ENCODE data around the gene RAB36. TPM values are rescaled to one million over a fixed set of nuclear protein-coding genes. Genes with fewer than 3 reads are reported as not detected.

Gene RAB36
- total RNA-seq, 1 experiment from 2014 or later, result 1.4 TPM

- TF ChIP-seq, protein P1, sequence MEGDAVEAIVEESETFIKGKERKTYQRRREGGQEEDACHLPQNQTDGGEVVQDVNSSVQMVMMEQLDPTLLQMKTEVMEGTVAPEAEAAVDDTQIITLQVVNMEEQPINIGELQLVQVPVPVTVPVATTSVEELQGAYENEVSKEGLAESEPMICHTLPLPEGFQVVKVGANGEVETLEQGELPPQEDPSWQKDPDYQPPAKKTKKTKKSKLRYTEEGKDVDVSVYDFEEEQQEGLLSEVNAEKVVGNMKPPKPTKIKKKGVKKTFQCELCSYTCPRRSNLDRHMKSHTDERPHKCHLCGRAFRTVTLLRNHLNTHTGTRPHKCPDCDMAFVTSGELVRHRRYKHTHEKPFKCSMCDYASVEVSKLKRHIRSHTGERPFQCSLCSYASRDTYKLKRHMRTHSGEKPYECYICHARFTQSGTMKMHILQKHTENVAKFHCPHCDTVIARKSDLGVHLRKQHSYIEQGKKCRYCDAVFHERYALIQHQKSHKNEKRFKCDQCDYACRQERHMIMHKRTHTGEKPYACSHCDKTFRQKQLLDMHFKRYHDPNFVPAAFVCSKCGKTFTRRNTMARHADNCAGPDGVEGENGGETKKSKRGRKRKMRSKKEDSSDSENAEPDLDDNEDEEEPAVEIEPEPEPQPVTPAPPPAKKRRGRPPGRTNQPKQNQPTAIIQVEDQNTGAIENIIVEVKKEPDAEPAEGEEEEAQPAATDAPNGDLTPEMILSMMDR (conservative IDR thresholded peaks at IDR 0.05), result no peak
- Histone ChIP-seq H4K5ac (ENCODE audit: insufficient read length, low read depth, low read length) (no peak overlapping the region), H3K23me2 (ENCODE audit: insufficient read length, low read depth, low read length, poor library complexity, severe bottlenecking) (no peaks in the 10 kb centered on the region), H3K56ac (ENCODE audit: insufficient read length, low read depth, low read length) (no peak overlapping the region), H3T11ph (ENCODE audit: low read length) (no peak overlapping the region), H2BK20ac (ENCODE audit: low read depth, low read length, poor library complexity, severe bottlenecking) (no peak overlapping the region), H3K4ac (ENCODE audit: low read depth, low read length) (no peak overlapping the region), H4K20me1 (ENCODE audit: control insufficient read depth, insufficient read depth, insufficient read length) (no peaks in the 10 kb centered on the region), H3K79me2 (ENCODE audit: insufficient read depth, low read length) (no peaks in the 10 kb centered on the region), H4K91ac (ENCODE audit: insufficient read length, low read depth, low read length) (no peak overlapping the region), H2BK120ac (ENCODE audit: low read depth, low read length, poor library complexity, severe bottlenecking) (no peak overlapping the region), H2BK15ac (ENCODE audit: low read depth, low read length) (no peak overlapping the region), H3K79me1 (ENCODE audit: insufficient read depth, low read depth, low read length, poor library complexity, severe bottlenecking) (no peaks in the 10 kb centered on the region), H3K4me2 (ENCODE audit: insufficient read depth, insufficient read length, low read length) (no peak overlapping the region), H3K23ac (ENCODE audit: insufficient read length, low read depth, low read length) (no peak overlapping the region), H3K14ac (ENCODE audit: insufficient read depth, low read length) (no peak overlapping the region; the same call in 1 of the 2 replicates), H3K9me3 (ENCODE audit: control insufficient read depth, low read depth, low read length) (no peaks in the 10 kb centered on the region), H3K4me1 (ENCODE audit: insufficient read depth, low read length) (no peaks in the 10 kb centered on the region), H3K27me3 (ENCODE audit: insufficient read depth, low read length) (no peaks in the 10 kb centered on the region; the same call in 1 of the 2 replicates), H2AFZ (ENCODE audit: low read length) (no peak overlapping the region), H2AK5ac (ENCODE audit: insufficient read length, low read length) (no peak overlapping the region), H3K18ac (ENCODE audit: insufficient read length, low read depth, low read length) (no peak overlapping the region), H4K8ac (replicated peaks; ENCODE audit: insufficient read length, low read depth, low read length) (no peak overlapping the region), H3K27ac (ENCODE audit: insufficient read length, low read depth, low read length) (no peak overlapping the region), H2BK5ac (ENCODE audit: insufficient read length, low read length) (no peak overlapping the region), H3K9ac (ENCODE audit: extremely low read depth, insufficient read length, low read length) (no peak overlapping the region), H2BK12ac (ENCODE audit: insufficient read length, low read depth, low read length) (no peak overlapping the region)
- Mint-ChIP-seq H3K36me3 (ENCODE audit: insufficient read depth in 1 of 3, low read depth in 3 of 3) (no peaks in the 10 kb centered on the region), H3K27ac (no peak overlapping the region), H3K9me3 (no peaks in the 10 kb centered on the region), H3K27me3 (ENCODE audit: low read depth) (peaks cover 51% of the 10 kb centered on the region), H3K4me1 (peaks cover 10 to 17% of the 10 kb centered on the region in 2 experiments; a peak in 3 of 4 replicates), H3K4me3 (no peak overlapping the region)
- no CpG with 5 or more reads among the region's 10 CpGs for WGBS (ENCODE audit: extremely low coverage, insufficient read length, low lambda C conversion rate)
- no peak for DNase-seq
These were observed 28.0 kb upstream of the RAB36 start for GRCh38 chr22:23117275-23117674.
